Keratinocyte (primary cell): ENCODE results near the gene CARS1. TPM values are rescaled to one million over a fixed set of nuclear protein-coding genes. Genes with fewer than 3 reads are reported as not detected.

ENCODE experiments used
- DNase-seq: peaks from one replicate; pipeline ENCODE4 v3.0.0-alpha.2; 2011; ENCODE audit warnings: low read depth, missing footprints, low spot score
- FAIRE-seq: peaks from 2 replicates; lab custom pipeline; 2011; peaks lifted over from hg19 to GRCh38; lab: Jason Lieb, UNC
- H2AFZ ChIP-seq: 2 replicates; pipeline ENCODE4 v1.6.0; 2012; ENCODE audit warnings: low read length, control low read depth, inconsistent platforms; ENCODE audit not compliant: control insufficient read depth
- H3K27ac ChIP-seq: 2 replicates; pipeline ENCODE4 v1.5.1; 2011; ENCODE audit warnings: low read length; ENCODE audit not compliant: control insufficient read depth, insufficient read depth
- H3K27me3 ChIP-seq: 3 replicates; pipeline ENCODE4 v1.6.0; 2011; ENCODE audit warnings: low read length; ENCODE audit not compliant: control insufficient read depth, insufficient read depth; ENCODE audit errors: extremely low read depth
- H3K36me3 ChIP-seq, 2 experiments: 2 replicates in 1 of 2; 3 replicates in 1 of 2; pipeline ENCODE4 v1.5.1; 2011; ENCODE audit warnings: low read length in 2 of 2, mild to moderate bottlenecking in 1 of 2; ENCODE audit not compliant: control insufficient read depth in 2 of 2, insufficient read depth in 2 of 2; ENCODE audit errors: extremely low read depth in 1 of 2
- H3K4me1 ChIP-seq: 3 replicates; pipeline ENCODE4 v1.5.1; 2011; ENCODE audit warnings: low read length; ENCODE audit not compliant: control insufficient read depth, insufficient read depth; ENCODE audit errors: extremely low read depth
- H3K4me2 ChIP-seq: 3 replicates; pipeline ENCODE4 v1.6.0; 2011; ENCODE audit warnings: low read depth, low read length; ENCODE audit not compliant: control insufficient read depth, insufficient read depth; ENCODE audit errors: extremely low read depth
- H3K4me3 ChIP-seq, 3 experiments: fragments of 200-600 bp in 1 of 3; sonication (generic) in 1 of 3; 2 replicates in 2 of 3; 3 replicates in 1 of 3; pipeline ENCODE4 v1.5.1; 2011 to 2016; ENCODE audit warnings: low read length in 3 of 3, mild to moderate bottlenecking in 3 of 3, control low read depth in 2 of 3, inconsistent platforms in 1 of 3, low read depth in 1 of 3, mixed read lengths in 1 of 3, mixed run types in 1 of 3, moderate library complexity in 1 of 3; ENCODE audit not compliant: control insufficient read depth in 2 of 3, insufficient read depth in 2 of 3; ENCODE audit errors: extremely low read depth in 1 of 3
- H3K79me2 ChIP-seq: 2 replicates; pipeline ENCODE4 v1.6.0; 2012; ENCODE audit warnings: low read length; ENCODE audit not compliant: control insufficient read depth, insufficient read depth
- H3K9ac ChIP-seq: 3 replicates; pipeline ENCODE4 v1.6.0; 2011; ENCODE audit warnings: low read length; ENCODE audit not compliant: control insufficient read depth, insufficient read depth; ENCODE audit errors: extremely low read depth
- H3K9me1 ChIP-seq: 3 replicates; pipeline ENCODE4 v1.6.0; 2011; ENCODE audit warnings: low read length; ENCODE audit not compliant: control insufficient read depth, insufficient read depth; ENCODE audit errors: extremely low read depth
- H3K9me3 ChIP-seq: 2 replicates; pipeline ENCODE4 v1.5.1; 2012; ENCODE audit warnings: low read depth, low read length; ENCODE audit not compliant: control insufficient read depth
- H4K20me1 ChIP-seq: 3 replicates; pipeline ENCODE4 v1.6.0; 2011; ENCODE audit warnings: low read length; ENCODE audit not compliant: control insufficient read depth, insufficient read depth; ENCODE audit errors: extremely low read depth
- EZH2 ChIP-seq: IDR thresholded peaks from one replicate; pipeline ENCODE4 v1.6.1; 2012; ENCODE audit warnings: inconsistent platforms, mild to moderate bottlenecking, low read length, moderate library complexity
- dilution Hi-C: fragments of 300-500 bp; cut with MboI; formaldehyde crosslinking; loops from one replicate; pipeline ENCODE4 v1.7.0; 2020; ENCODE audit warnings: low sequenced_read_pairs; ENCODE audit not compliant: extremely low pct_ligation_motif_present
- polyA plus RNA-seq, 5 experiments: library from polyadenylated mRNA; depleted of rRNA in 3 of 5; stranded (reverse) in 3 of 5; stranded (forward) in 1 of 5; unstranded in 1 of 5; fragments of >200 nt; gene quantifications; 1 replicate in 1 of 5; 2 replicates in 3 of 5; 3 replicates in 1 of 5; pipeline versions ENCODE4 v1.2.1 to v1.2.3, GENCODE V29; 2011 to 2012; ENCODE audit warnings: missing spikeins in 2 of 5, low read depth in 1 of 5, low replicate concordance in 1 of 5
- TF ChIP-seq, protein P1 (sequence below), 3 experiments: IDR thresholded peaks in 1 of 3; conservative IDR thresholded peaks in 1 of 3; optimal IDR thresholded peaks in 1 of 3; 2 replicates in 2 of 3; 3 replicates in 1 of 3; pipeline versions ENCODE3 to v1.5.1; 2011; ENCODE audit warnings: low read length in 3 of 3, mild to moderate bottlenecking in 3 of 3, moderate library complexity in 2 of 3, control low read depth in 1 of 3, inconsistent platforms in 1 of 3; ENCODE audit not compliant: insufficient read depth in 2 of 3; ENCODE audit errors: extremely low read depth in 1 of 3

CARS1 gene
- polyA plus RNA-seq, 1 donor (not counting 4 experiments of a cell fraction or from before 2014, with no cell fraction given): 60.7 TPM

DNA sequence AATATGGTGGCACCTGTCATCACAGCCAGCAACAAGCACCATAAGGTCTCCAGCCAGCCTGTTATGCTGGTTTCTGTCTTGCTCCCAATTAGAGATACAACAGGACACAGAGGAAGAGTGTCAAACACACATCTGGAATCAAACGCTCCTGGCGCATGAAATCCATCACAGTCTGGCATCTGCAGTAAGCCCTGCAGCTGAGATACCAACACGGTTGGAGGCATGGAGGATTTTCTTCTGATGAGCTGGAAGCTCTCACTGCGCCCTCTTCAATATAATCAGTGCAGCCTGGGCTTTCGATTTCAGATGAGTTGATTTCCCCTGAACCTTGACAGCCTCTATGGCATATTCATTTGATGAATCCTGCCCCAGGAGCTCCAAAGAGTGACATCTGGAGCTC, 27.8 kb upstream of the CARS1 start:
- H3K9me1 ChIP-seq: no peaks in the 10 kb centered on the region
- peaks cover 11% of the 10 kb centered on the region for H3K4me1 ChIP-seq
- no peak overlapping the region for H2AFZ ChIP-seq
- H3K27me3 ChIP-seq: peaks cover 4% of the 10 kb centered on the region
- H3K9ac ChIP-seq: no peak overlapping the region
- H3K9me3 ChIP-seq: no peaks in the 10 kb centered on the region
- H3K36me3 ChIP-seq: no peaks in the 10 kb centered on the region
- H3K4me3 ChIP-seq: no peak overlapping the region
- DNase-seq (no peak), FAIRE-seq (no peak)
- H3K27ac ChIP-seq: no peak overlapping the region
- no peak for TF ChIP-seq EZH2
- TF ChIP-seq, protein P1, sequence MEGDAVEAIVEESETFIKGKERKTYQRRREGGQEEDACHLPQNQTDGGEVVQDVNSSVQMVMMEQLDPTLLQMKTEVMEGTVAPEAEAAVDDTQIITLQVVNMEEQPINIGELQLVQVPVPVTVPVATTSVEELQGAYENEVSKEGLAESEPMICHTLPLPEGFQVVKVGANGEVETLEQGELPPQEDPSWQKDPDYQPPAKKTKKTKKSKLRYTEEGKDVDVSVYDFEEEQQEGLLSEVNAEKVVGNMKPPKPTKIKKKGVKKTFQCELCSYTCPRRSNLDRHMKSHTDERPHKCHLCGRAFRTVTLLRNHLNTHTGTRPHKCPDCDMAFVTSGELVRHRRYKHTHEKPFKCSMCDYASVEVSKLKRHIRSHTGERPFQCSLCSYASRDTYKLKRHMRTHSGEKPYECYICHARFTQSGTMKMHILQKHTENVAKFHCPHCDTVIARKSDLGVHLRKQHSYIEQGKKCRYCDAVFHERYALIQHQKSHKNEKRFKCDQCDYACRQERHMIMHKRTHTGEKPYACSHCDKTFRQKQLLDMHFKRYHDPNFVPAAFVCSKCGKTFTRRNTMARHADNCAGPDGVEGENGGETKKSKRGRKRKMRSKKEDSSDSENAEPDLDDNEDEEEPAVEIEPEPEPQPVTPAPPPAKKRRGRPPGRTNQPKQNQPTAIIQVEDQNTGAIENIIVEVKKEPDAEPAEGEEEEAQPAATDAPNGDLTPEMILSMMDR (optimal IDR thresholded peaks at IDR 0.05 in 1 of 3, IDR thresholded peaks at IDR 0.05 in 1 of 3, conservative IDR thresholded peaks at IDR 0.05 in 1 of 3; ENCODE audit: extremely low read depth in 1 of 3, insufficient read depth in 2 of 3, low read length in 3 of 3): no peak
- H3K79me2 ChIP-seq: no peaks in the 10 kb centered on the region
- no peak overlapping the region for H3K4me2 ChIP-seq
- no peaks in the 10 kb centered on the region for H4K20me1 ChIP-seq
- dilution Hi-C loops: no loop called here

- Histone ChIP-seq H3K4me3 (no peak overlapping the region), H2AFZ (no peak overlapping the region), H3K4me1 (peaks cover 7% of the 10 kb centered on the region), H4K20me1 (no peaks in the 10 kb centered on the region), H3K27ac (no peak overlapping the region), H3K4me2 (no peak overlapping the region), H3K9me1 (no peaks in the 10 kb centered on the region), H3K9me3 (no peaks in the 10 kb centered on the region), H3K36me3 (no peaks in the 10 kb centered on the region), H3K79me2 (no peaks in the 10 kb centered on the region), H3K27me3 (peaks cover 4% of the 10 kb centered on the region), H3K9ac (no peak overlapping the region)
- dilution Hi-C loops: no loop called here
- DNase-seq (no peak), FAIRE-seq (no peak)
- TF ChIP-seq, protein P1 (optimal IDR thresholded peaks at IDR 0.05 in 1 of 3, IDR thresholded peaks at IDR 0.05 in 1 of 3, conservative IDR thresholded peaks at IDR 0.05 in 1 of 3; ENCODE audit: extremely low read depth in 1 of 3, insufficient read depth in 2 of 3, low read length in 3 of 3): no peak
- TF ChIP-seq EZH2: no peak
These were observed 26.1 kb upstream of the CARS1 start for GRCh38 chr11:3083321-3083720.
